ENCODE measurements around the gene DHRSX.

DHRSX gene

GRCh38 chrX:2345562-2345961, 155.2 kb downstream of the DHRSX start:
- TF ChIP-seq CTCF (conservative IDR thresholded peaks at IDR 0.05) (no peak), ZFX (IDR thresholded peaks at IDR 0.05) (no peak)
- H3K27ac ChIP-seq: no peak overlapping the region

GRCh38 chrX:2343413-2343812, 157.4 kb downstream of the DHRSX start:
- H3K27ac ChIP-seq: no peak overlapping the region
- no peak for TF ChIP-seq CTCF (conservative IDR thresholded peaks at IDR 0.05)

GRCh38 chrX:2342874-2343273, 157.9 kb downstream of the DHRSX start:
- H3K27ac ChIP-seq: no peak overlapping the region

GRCh38 chrX:2342281-2342688, 158.5 kb downstream of the DHRSX start:
- H3K27ac ChIP-seq: no peak overlapping the region
- TF ChIP-seq ZFX (IDR thresholded peaks at IDR 0.05) (no peak), CTCF (conservative IDR thresholded peaks at IDR 0.05) (no peak)

More at GRCh38 chrX:2342874-2343273, 157.9 kb downstream of the DHRSX start:
- TF ChIP-seq ZFX (IDR thresholded peaks at IDR 0.05): no peak
- TF ChIP-seq CTCF (conservative IDR thresholded peaks at IDR 0.05): no peak

- TF ChIP-seq CTCF (conservative IDR thresholded peaks at IDR 0.05) (no peak), ZFX (IDR thresholded peaks at IDR 0.05) (no peak)
- H3K27ac ChIP-seq: no peak overlapping the region
Observed at GRCh38 chrX:2340991-2341390, 159.8 kb downstream of the DHRSX start.

- TF ChIP-seq CTCF (conservative IDR thresholded peaks at IDR 0.05) (no peak), ZFX (IDR thresholded peaks at IDR 0.05) (no peak)
- no peak overlapping the region for H3K27ac ChIP-seq
Observed at GRCh38 chrX:2336181-2336580, 164.6 kb downstream of the DHRSX start.

GRCh38 chrX:2334237-2334636, 166.5 kb downstream of the DHRSX start:
- TF ChIP-seq CTCF (conservative IDR thresholded peaks at IDR 0.05): no peak
- TF ChIP-seq ZFX (IDR thresholded peaks at IDR 0.05): no peak

More at GRCh38 chrX:2334237-2334636, 166.5 kb downstream of the DHRSX start:
- H3K27ac ChIP-seq: no peak overlapping the region

All from C4-2B (cell line).